Natural killer cell (primary cell): ENCODE results near the gene SLC6A1. TPM values are rescaled to one million over a fixed set of nuclear protein-coding genes. Genes with fewer than 3 reads are reported as not detected.

ENCODE experiments used
- ATAC-seq, 3 donors: fragments of 150-1000 bp in 2 of 3; fragments of 200-7000 bp in 1 of 3; cut with Tn5 transposase; 1 replicate in 1 of 3; 2 replicates in 2 of 3; pipeline ENCODE4 v1.10.0; 2021; ENCODE audit warnings: mild to moderate bottlenecking in 2 of 3, moderate library complexity in 2 of 3
- DNase-seq, 2 donors: peaks; one replicate each; pipeline versions ENCODE4 v3.0.0 to v3.0.0-alpha.2; 2013 to 2021; ENCODE audit warnings: mixed read lengths in 1 of 2
- H3K27ac ChIP-seq: one replicate; pipeline ENCODE4 v1.5.1; 2013; ENCODE audit warnings: mild to moderate bottlenecking, low read length
- H3K27me3 ChIP-seq: one replicate; pipeline ENCODE4 v1.6.1; 2013; ENCODE audit warnings: low read length; ENCODE audit not compliant: control insufficient read depth, insufficient read depth
- H3K36me3 ChIP-seq: one replicate; pipeline ENCODE4 v1.6.1; 2013; ENCODE audit warnings: low read length; ENCODE audit not compliant: control insufficient read depth, insufficient read depth
- H3K4me1 ChIP-seq: one replicate; pipeline ENCODE4 v1.6.1; 2013; ENCODE audit warnings: low read length; ENCODE audit not compliant: control insufficient read depth, insufficient read depth
- H3K4me3 ChIP-seq: one replicate; pipeline ENCODE4 v1.5.1; 2013; ENCODE audit warnings: low read length
- H3K9me3 ChIP-seq: one replicate; pipeline ENCODE4 v1.6.1; 2013; ENCODE audit warnings: low read length; ENCODE audit not compliant: control insufficient read depth, insufficient read depth
- H3K27ac Mint-ChIP-seq, 2 donors: one replicate each; pipeline ENCODE4 v1.8.0; 2022; ENCODE audit warnings: mild to moderate bottlenecking in 2 of 2, mixed read lengths in 2 of 2, moderate library complexity in 1 of 2
- H3K27me3 Mint-ChIP-seq, 2 donors: one replicate each; pipeline ENCODE4 v1.8.0; 2022; ENCODE audit warnings: low read depth in 2 of 2, mixed read lengths in 2 of 2
- H3K36me3 Mint-ChIP-seq: one replicate; pipeline ENCODE4 v1.8.0; 2022; ENCODE audit warnings: mixed read lengths
- H3K4me1 Mint-ChIP-seq, 2 donors: one replicate each; pipeline ENCODE4 v1.8.0; 2022; ENCODE audit warnings: mixed read lengths in 2 of 2
- H3K4me3 Mint-ChIP-seq: one replicate; pipeline ENCODE4 v1.8.0; 2022; ENCODE audit warnings: mild to moderate bottlenecking, moderate library complexity, mixed read lengths
- H3K9me3 Mint-ChIP-seq, 2 donors: one replicate each; pipeline ENCODE4 v1.8.0; 2022; ENCODE audit warnings: mixed read lengths in 2 of 2
- WGBS: methylation state at CpG from one replicate; pipeline ENCODE4 v1.1.7; 2013; ENCODE audit warnings: missing lambda C conversion rate; ENCODE audit not compliant: insufficient coverage; 5-methylcytosine and 5-hydroxymethylcytosine counted together
- intact Hi-C: fragments of 100-400 bp; cut with micrococcal nuclease; formaldehyde crosslinking; loops from one replicate; pipeline ENCODE4 v1.14.2; 2022
- total RNA-seq, 4 donors: library from RNA; stranded (reverse); fragments of 120-200 nt in 1 of 4; gene quantifications; one replicate each; pipeline versions ENCODE4 v1.2.3 to v1.2.4, GENCODE V29; 2013 to 2022
- TF ChIP-seq, protein P1 (sequence below): fragments of 200-600 bp; IDR thresholded peaks from one replicate; pipeline ENCODE4 v1.8.0; 2022; ENCODE audit warnings: antibody characterized with exemption

The SLC6A1 gene
- total RNA-seq, 3 donors from 2014 or later (not counting 1 experiment from before 2014, with no cell fraction given): not detected

DNA sequence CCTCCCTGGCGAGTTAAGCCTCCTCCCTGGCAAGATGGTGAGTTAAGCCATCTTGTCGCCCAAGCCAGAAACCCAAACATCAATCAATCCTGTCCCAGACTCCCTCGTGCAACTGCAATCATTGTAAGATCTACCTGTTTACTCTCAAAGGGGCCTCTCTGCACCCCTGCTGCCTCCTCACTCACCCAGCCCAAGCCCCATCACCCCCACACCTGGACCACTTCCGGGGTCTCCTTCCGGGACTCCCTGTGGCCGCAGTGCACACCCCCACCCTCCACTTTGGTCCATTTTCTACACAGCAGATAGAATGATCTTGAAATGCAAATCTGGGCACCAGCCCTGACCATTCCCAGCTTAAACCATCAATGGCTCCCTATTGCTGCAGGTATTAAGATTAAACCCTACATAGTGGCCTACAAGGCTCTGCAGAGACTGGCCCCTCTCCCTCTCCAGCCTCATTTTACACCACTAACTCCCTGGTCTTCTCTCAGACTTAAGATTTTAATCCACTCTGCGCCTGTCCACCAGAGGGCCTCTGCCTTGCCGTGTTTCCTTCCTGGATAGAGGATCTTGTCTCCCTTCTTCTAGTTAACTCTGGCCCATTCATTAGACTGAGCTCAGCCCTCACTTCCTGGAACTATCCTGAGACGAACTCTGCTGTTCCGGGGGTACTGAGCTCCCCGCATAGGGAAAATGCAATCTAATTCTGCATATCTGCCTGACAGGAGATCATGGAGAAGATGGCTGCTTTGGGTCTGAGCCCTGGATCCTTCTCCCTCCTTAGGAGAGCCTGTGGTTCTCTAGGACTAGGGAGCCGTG, 41.9 kb upstream of the SLC6A1 start:
- intact Hi-C loops: no loop called here
- no peak overlapping the region for H3K27ac ChIP-seq
- Mint-ChIP-seq H3K27me3 (peaks cover 4 to 10% of the 10 kb centered on the region in 2 donors), H3K36me3 (no peaks in the 10 kb centered on the region), H3K27ac (no peak overlapping the region), H3K4me3 (no peak overlapping the region), H3K9me3 (no peaks in the 10 kb centered on the region), H3K4me1 (no peaks in the 10 kb centered on the region)
- H3K4me1 ChIP-seq: no peaks in the 10 kb centered on the region
- ATAC-seq (no peak), DNase-seq (no peak)
- TF ChIP-seq, protein P1, sequence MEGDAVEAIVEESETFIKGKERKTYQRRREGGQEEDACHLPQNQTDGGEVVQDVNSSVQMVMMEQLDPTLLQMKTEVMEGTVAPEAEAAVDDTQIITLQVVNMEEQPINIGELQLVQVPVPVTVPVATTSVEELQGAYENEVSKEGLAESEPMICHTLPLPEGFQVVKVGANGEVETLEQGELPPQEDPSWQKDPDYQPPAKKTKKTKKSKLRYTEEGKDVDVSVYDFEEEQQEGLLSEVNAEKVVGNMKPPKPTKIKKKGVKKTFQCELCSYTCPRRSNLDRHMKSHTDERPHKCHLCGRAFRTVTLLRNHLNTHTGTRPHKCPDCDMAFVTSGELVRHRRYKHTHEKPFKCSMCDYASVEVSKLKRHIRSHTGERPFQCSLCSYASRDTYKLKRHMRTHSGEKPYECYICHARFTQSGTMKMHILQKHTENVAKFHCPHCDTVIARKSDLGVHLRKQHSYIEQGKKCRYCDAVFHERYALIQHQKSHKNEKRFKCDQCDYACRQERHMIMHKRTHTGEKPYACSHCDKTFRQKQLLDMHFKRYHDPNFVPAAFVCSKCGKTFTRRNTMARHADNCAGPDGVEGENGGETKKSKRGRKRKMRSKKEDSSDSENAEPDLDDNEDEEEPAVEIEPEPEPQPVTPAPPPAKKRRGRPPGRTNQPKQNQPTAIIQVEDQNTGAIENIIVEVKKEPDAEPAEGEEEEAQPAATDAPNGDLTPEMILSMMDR: no peak
- H3K36me3 ChIP-seq: no peaks in the 10 kb centered on the region
- H3K27me3 ChIP-seq: no peaks in the 10 kb centered on the region
- H3K4me3 ChIP-seq: no peak overlapping the region
- WGBS: 56% methylated on average over 12 of the region's 12 CpGs
- no peaks in the 10 kb centered on the region for H3K9me3 ChIP-seq

DNA sequence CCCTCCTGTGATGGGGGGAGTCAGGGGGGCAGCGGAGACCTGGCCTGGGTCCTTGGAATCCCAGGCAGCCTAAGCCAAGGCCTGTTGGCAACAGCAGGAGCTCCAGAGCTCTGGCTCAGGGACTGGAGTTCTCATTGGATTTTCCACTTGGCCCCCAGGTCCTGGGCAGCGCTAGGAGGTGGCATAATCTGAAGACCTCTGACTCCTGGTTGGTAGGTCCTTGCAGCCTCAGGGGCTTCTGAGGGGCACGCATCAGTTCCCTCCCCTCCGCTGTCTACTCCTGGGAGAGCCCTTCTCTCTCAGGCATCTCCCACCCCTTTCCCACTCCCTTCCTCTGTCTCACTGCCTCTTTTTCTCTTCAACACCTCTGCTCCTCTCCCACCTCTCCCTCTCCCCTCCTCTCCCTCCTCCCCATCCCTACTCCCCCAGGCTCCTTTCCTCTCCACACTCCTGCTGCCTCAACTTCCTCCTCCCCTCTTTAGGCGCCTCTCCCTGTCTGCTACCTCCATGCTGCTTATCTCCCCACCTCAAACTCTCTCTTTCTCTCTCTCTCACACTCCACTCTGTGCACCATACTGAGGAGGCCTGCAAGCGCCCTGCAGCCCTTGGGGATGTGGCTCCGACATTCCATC, 41.1 kb upstream of the SLC6A1 start:
- Mint-ChIP-seq H3K27me3 (peaks cover 7 to 12% of the 10 kb centered on the region in 2 donors), H3K36me3 (no peaks in the 10 kb centered on the region), H3K4me3 (no peak overlapping the region), H3K4me1 (no peaks in the 10 kb centered on the region), H3K9me3 (no peaks in the 10 kb centered on the region), H3K27ac (no peak overlapping the region)
- 74% methylated on average over 7 of the region's 7 CpGs for WGBS
- no peak overlapping the region for H3K4me3 ChIP-seq
- H3K27me3 ChIP-seq: no peaks in the 10 kb centered on the region
- intact Hi-C loops: no loop called here
- TF ChIP-seq, protein P1: no peak
- no peak overlapping the region for H3K27ac ChIP-seq
- no peaks in the 10 kb centered on the region for H3K4me1 ChIP-seq
- H3K36me3 ChIP-seq: no peaks in the 10 kb centered on the region
- no peak for ATAC-seq
- no peaks in the 10 kb centered on the region for H3K9me3 ChIP-seq
- DNase-seq: no peak

GRCh38 chr3:10952525-10952924, 40.0 kb upstream of the SLC6A1 start:
- H3K4me3 Mint-ChIP-seq: no peak overlapping the region

More at GRCh38 chr3:10952525-10952924, 40.0 kb upstream of the SLC6A1 start:
- Mint-ChIP-seq H3K27me3 (peaks cover 7 to 11% of the 10 kb centered on the region in 2 donors), H3K4me1 (no peaks in the 10 kb centered on the region), H3K9me3 (no peaks in the 10 kb centered on the region), H3K36me3 (no peaks in the 10 kb centered on the region), H3K27ac (no peak overlapping the region)
- TF ChIP-seq, protein P1: no peak
- no peak for DNase-seq
- Histone ChIP-seq H3K9me3 (no peaks in the 10 kb centered on the region), H3K27me3 (no peaks in the 10 kb centered on the region), H3K4me3 (no peak overlapping the region), H3K27ac (no peak overlapping the region), H3K4me1 (no peaks in the 10 kb centered on the region), H3K36me3 (no peaks in the 10 kb centered on the region)
- 46% methylated on average over 3 of the region's 3 CpGs for WGBS
- intact Hi-C loops: no loop called here
- ATAC-seq: no peak
